HUES48 (cell line): Measurements from ENCODE around the gene TNS1.

Source experiments
- H3K27ac ChIP-seq: one replicate; pipeline ENCODE4 v1.7.0; 2013; ENCODE audit warnings: low read depth, low read length, inconsistent platforms
- H3K27me3 ChIP-seq: 2 replicates; pipeline ENCODE4 v1.6.1; 2013; ENCODE audit warnings: mild to moderate bottlenecking, low read length; ENCODE audit not compliant: control insufficient read depth, insufficient read depth
- H3K36me3 ChIP-seq: 2 replicates; pipeline ENCODE4 v1.6.1; 2013; ENCODE audit warnings: low read length; ENCODE audit not compliant: control insufficient read depth, insufficient read depth
- H3K4me1 ChIP-seq: 2 replicates; pipeline ENCODE4 v1.6.1; 2013; ENCODE audit warnings: mild to moderate bottlenecking, low read length; ENCODE audit not compliant: control insufficient read depth, insufficient read depth
- H3K4me3 ChIP-seq: 2 replicates; pipeline ENCODE4 v1.5.1; 2013; ENCODE audit warnings: mild to moderate bottlenecking, low read depth, low read length
- H3K9ac ChIP-seq: 2 replicates; pipeline ENCODE4 v1.6.1; 2013; ENCODE audit warnings: mild to moderate bottlenecking, low read depth, low read length, moderate library complexity
- H3K9me3 ChIP-seq: 2 replicates; pipeline ENCODE4 v1.6.1; 2013; ENCODE audit warnings: low read length; ENCODE audit not compliant: control insufficient read depth, insufficient read depth

TNS1 gene

GRCh38 chr2:217864963-217865772 is 137.6 kb downstream of the TNS1 start:
- H3K4me1 ChIP-seq, result peaks cover 8% of the 10 kb centered on the region; the same call in 1 of the 2 replicates
- H3K4me3 ChIP-seq, result no peak overlapping the region
- no peak overlapping the region for H3K27ac ChIP-seq
- H3K9me3 ChIP-seq, result no peaks in the 10 kb centered on the region
- no peak overlapping the region for H3K9ac ChIP-seq
- H3K27me3 ChIP-seq, result no peaks in the 10 kb centered on the region
- no peaks in the 10 kb centered on the region for H3K36me3 ChIP-seq

DNA sequence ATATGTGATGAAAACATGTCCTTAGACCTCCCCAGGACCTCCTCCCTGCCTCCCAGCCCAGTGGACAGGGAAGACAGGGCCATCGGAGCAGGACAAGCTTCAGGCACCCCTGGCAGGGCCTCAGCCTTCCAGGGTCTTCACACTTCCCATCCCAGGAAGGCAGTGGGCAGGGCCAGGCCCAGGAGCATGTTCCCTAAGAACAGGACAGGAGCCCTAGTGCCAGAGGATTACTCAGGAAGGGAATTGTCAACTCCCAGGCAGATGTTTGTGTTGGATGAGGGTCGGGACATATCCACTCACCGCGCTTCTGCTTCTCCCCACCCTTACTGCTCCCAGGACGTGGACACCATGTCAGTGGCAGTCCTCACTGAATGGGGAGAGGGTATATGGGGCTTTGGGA is 138.9 kb downstream of the TNS1 start:
- Histone ChIP-seq H3K4me1 (peaks cover 15% of the 10 kb centered on the region; the same call in 1 of the 2 replicates), H3K36me3 (no peaks in the 10 kb centered on the region), H3K4me3 (no peak overlapping the region), H3K27me3 (no peaks in the 10 kb centered on the region), H3K27ac (no peak overlapping the region), H3K9ac (no peak overlapping the region), H3K9me3 (no peaks in the 10 kb centered on the region)

- Histone ChIP-seq H3K4me1 (peaks cover 18% of the 10 kb centered on the region; the same call in 1 of the 2 replicates), H3K9me3 (no peaks in the 10 kb centered on the region), H3K9ac (no peak overlapping the region), H3K36me3 (no peaks in the 10 kb centered on the region), H3K27me3 (no peaks in the 10 kb centered on the region), H3K4me3 (no peak overlapping the region), H3K27ac (no peak overlapping the region)
These were observed 141.4 kb downstream of the TNS1 start for GRCh38 chr2:217861334-217861877.

- H3K9ac ChIP-seq, result no peak overlapping the region
- no peak overlapping the region for H3K4me3 ChIP-seq
- H3K27me3 ChIP-seq, result no peaks in the 10 kb centered on the region
- no peak overlapping the region for H3K27ac ChIP-seq
- H3K9me3 ChIP-seq, result no peaks in the 10 kb centered on the region
- peaks cover 18% of the 10 kb centered on the region; the same call in 1 of the 2 replicates for H3K4me1 ChIP-seq
- no peaks in the 10 kb centered on the region for H3K36me3 ChIP-seq
These were observed 142.9 kb downstream of the TNS1 start for GRCh38 chr2:217859926-217860325.

DNA sequence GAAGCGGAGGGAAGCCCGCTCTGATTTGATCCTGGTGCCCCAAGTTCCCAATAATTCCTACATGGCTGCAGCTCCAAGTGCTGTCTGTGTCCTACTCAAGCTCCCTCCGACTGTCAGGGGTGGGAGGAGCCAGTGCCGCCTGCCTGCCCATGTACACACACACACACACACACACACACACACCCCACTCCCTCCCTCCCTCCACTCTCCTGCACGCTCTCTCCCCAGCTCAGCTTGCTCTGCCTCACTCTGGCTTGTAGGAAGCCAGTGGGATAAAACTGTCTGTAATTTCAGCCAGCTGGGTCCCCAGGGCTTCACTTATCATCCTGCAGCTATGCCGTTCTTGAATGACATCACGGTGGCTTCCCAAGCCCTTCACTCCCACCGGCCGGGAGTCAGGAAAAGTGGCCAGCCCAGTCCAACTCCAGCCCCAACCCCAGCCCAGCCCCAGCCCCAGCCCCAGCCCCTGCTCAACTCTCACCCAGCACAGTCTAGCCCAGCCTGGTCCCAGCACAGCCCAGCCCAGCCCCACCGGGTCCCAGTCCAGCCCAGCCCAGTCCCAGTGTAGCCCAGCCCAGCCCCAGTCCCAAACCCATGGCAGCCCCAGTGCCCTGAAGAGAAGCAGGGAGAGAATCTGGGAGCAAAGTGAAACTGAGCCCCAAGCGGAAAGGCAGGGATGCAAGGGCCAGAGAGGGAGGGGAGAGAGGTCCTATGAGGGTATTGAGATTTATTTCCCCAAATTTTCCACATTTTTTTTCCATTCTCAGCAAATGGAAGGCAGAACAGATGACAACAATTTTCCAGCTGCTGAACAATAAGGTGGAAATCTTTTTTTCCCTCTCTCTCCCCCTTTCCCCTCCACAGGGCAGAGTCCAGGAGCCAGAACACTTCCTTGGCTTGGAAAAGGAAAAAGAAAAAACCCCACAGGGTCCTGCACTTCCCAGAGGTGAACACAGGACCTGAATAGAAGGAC is 144.0 kb downstream of the TNS1 start:
- H3K4me3 ChIP-seq, result no peak overlapping the region
- no peak overlapping the region for H3K9ac ChIP-seq
- H3K4me1 ChIP-seq, result peaks cover 18% of the 10 kb centered on the region; the same call in 1 of the 2 replicates
- H3K36me3 ChIP-seq, result no peaks in the 10 kb centered on the region
- H3K27ac ChIP-seq, result no peak overlapping the region
- no peaks in the 10 kb centered on the region for H3K27me3 ChIP-seq
- H3K9me3 ChIP-seq, result no peaks in the 10 kb centered on the region

GRCh38 chr2:217857624-217858506 is 144.9 kb downstream of the TNS1 start:
- Histone ChIP-seq H3K4me1 (peaks cover 14% of the 10 kb centered on the region; the same call in 1 of the 2 replicates), H3K36me3 (no peaks in the 10 kb centered on the region), H3K27me3 (no peaks in the 10 kb centered on the region), H3K27ac (no peak overlapping the region), H3K4me3 (no peak overlapping the region), H3K9me3 (no peaks in the 10 kb centered on the region), H3K9ac (no peak overlapping the region)

DNA sequence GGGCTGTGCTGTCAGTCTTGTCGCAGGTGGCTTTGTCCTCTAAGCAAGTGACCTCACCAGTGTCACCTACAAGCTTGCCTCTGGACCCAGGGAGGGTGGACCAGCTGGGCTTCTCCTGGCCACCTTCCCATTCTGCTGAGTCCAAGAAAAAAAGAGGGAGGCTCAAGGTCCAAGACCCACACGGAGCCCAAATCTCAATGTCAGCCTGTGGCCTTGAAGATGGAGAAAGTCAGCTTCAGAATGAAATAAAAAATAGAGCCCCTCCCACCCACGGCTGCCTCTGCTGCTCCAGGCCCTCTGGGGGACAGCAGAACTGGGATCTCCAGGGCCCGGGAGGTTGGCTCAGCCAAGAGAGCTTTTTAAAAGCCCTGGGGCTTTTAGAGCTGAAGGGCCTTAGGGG is 145.9 kb downstream of the TNS1 start:
- Histone ChIP-seq H3K27ac (no peak overlapping the region), H3K4me1 (peaks cover 11% of the 10 kb centered on the region; the same call in 1 of the 2 replicates), H3K36me3 (no peaks in the 10 kb centered on the region), H3K9me3 (no peaks in the 10 kb centered on the region), H3K9ac (no peak overlapping the region), H3K4me3 (no peak overlapping the region), H3K27me3 (no peaks in the 10 kb centered on the region)

DNA sequence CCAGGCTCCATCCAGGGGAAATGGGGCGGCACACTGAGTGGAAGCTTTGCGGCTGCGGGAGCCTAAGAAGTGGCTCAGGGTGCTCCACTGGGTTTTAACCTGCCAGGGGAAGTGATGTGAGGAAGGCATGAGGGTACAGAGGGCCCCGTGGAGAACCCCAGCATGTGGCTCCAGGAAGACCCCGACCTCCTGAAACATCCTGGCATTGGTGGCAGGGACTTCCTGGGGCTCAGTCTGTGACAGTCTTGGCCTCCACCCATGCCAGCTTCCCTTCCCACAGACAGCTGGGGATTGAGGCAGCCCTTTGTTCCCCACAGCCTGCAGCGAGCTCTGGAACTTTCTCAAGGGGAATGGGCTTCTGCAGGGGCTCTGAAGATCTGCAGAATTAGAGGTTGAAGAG is 146.6 kb downstream of the TNS1 start:
- Histone ChIP-seq H3K9me3 (no peaks in the 10 kb centered on the region), H3K27me3 (no peaks in the 10 kb centered on the region), H3K4me1 (peaks cover 11% of the 10 kb centered on the region; the same call in 1 of the 2 replicates), H3K4me3 (no peak overlapping the region), H3K36me3 (no peaks in the 10 kb centered on the region), H3K9ac (no peak overlapping the region), H3K27ac (no peak overlapping the region)

GRCh38 chr2:217854684-217855420 is 147.9 kb downstream of the TNS1 start:
- no peaks in the 10 kb centered on the region for H3K36me3 ChIP-seq
- no peaks in the 10 kb centered on the region for H3K9me3 ChIP-seq
- H3K4me3 ChIP-seq, result no peak overlapping the region
- no peaks in the 10 kb centered on the region for H3K27me3 ChIP-seq
- H3K4me1 ChIP-seq, result peaks cover 10% of the 10 kb centered on the region; the same call in 1 of the 2 replicates
- H3K9ac ChIP-seq, result no peak overlapping the region
- no peak overlapping the region for H3K27ac ChIP-seq
